Endothelial cell (in vitro differentiated cells): ENCODE data around the gene EME2. TPM values are rescaled to one million over a fixed set of nuclear protein-coding genes. Genes with fewer than 3 reads are reported as not detected.
A peak's percentile ranks its signal among the peaks of the same experiment; 100 is the strongest.
"Not testable (repeated sequence)": the region's sequence is repeated elsewhere in the genome, so short reads cannot be mapped to it uniquely, and the experiment has no call there.

Experiments
- DNase-seq: peaks from one replicate; pipeline ENCODE4 v3.0.0; 2021; ENCODE audit warnings: low spot score
- H3K27ac Mint-ChIP-seq: one replicate; pipeline ENCODE4 v1.8.0; 2021; ENCODE audit warnings: mixed read lengths, inconsistent platforms; ENCODE audit not compliant: unreplicated experiment
- H3K27me3 Mint-ChIP-seq: one replicate; pipeline ENCODE4 v1.8.0; 2021; ENCODE audit warnings: mild to moderate bottlenecking, moderate library complexity, mixed read lengths, inconsistent platforms; ENCODE audit not compliant: unreplicated experiment
- H3K36me3 Mint-ChIP-seq: one replicate; pipeline ENCODE4 v1.8.0; 2021; ENCODE audit warnings: mild to moderate bottlenecking, low read depth, mixed read lengths, inconsistent platforms; ENCODE audit not compliant: unreplicated experiment
- H3K4me1 Mint-ChIP-seq: one replicate; pipeline ENCODE4 v1.8.0; 2021; ENCODE audit warnings: mild to moderate bottlenecking, mixed read lengths, inconsistent platforms; ENCODE audit not compliant: unreplicated experiment
- H3K4me3 Mint-ChIP-seq: one replicate; pipeline ENCODE4 v1.8.0; 2021; ENCODE audit warnings: mild to moderate bottlenecking, mixed read lengths, inconsistent platforms; ENCODE audit not compliant: unreplicated experiment
- H3K9me3 Mint-ChIP-seq: one replicate; pipeline ENCODE4 v1.8.0; 2021; ENCODE audit warnings: mixed read lengths, inconsistent platforms; ENCODE audit not compliant: unreplicated experiment
- CTCF ChIP-seq: fragments of 200-600 bp; sonication (generic); IDR thresholded peaks from one replicate; pipeline ENCODE4 v1.5.0; 2021; ENCODE audit warnings: antibody characterized with exemption; ENCODE audit not compliant: unreplicated experiment
- total RNA-seq: library from RNA; stranded (reverse); fragmentation: NEBNext Ultra II Directional; extraction: Animal tissue kit (Norgen Biotek cat#: 25700); gene quantifications from one replicate; pipeline ENCODE4 v1.2.1, GENCODE V29; 2021; ENCODE audit not compliant: unreplicated experiment

The EME2 gene
- total RNA-seq, 1 donor from 2014 or later = 25.4 TPM

DNA sequence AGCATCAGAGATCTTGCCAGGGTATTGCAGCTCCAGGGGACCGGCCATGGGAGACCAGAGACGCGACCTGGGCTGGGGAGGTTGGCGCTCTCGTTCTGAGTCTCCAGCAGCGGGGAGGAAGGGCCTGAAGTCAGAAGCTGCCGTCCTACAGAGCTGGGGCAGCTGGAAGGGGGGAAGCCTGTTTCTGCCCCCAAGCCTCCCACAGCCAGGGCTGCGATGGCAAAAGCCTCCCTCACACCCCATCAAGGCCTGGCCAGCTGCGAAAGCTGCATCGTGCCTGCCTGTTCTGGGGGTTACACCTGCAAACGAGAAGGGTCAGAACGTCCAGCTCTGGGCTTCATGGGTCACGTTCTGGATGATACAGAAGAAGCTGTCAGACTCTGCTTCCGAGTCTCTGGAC lies 40.5 kb upstream of the EME2 start:
- no peaks in the 10 kb centered on the region for H3K9me3 Mint-ChIP-seq
- DNase-seq = no peak

DNA sequence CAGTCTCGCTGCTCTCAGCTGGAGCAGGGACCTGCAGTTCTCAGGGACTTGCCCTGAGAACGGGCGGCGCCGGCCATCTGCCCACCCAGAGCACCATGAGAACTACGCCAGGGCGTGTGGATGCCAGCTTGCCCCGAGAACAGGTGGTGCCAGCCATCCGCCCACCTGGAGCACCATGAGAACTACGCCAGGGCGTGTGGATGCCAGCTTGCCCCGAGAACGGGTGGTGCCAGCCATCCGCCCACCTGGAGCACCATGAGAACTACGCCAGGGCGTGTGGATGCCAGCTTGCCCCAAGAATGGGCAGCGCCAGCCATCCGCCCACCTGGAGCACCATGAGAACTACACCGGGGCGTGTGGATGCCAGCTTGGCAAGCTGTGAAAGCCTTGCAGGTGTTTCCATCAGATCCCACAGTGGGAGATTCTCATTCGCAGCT lies 40.0 kb upstream of the EME2 start:
- not testable (repeated sequence) for DNase-seq, H3K27me3 Mint-ChIP-seq, H3K27ac Mint-ChIP-seq, H3K9me3 Mint-ChIP-seq, H3K4me1 Mint-ChIP-seq
- Mint-ChIP-seq H3K36me3 (peaks cover 22% of the 10 kb centered on the region), H3K4me3 (peak overlapping the region; percentile 47)

More for the DNA sequence above, 40.5 kb upstream of the EME2 start:
- Mint-ChIP-seq H3K27ac (no peak overlapping the region), H3K4me1 (peaks cover 5% of the 10 kb centered on the region), H3K4me3 (no peak overlapping the region), H3K27me3 (peaks cover 7% of the 10 kb centered on the region), H3K36me3 (peaks cover 27% of the 10 kb centered on the region)
- no peak for TF ChIP-seq CTCF

DNA sequence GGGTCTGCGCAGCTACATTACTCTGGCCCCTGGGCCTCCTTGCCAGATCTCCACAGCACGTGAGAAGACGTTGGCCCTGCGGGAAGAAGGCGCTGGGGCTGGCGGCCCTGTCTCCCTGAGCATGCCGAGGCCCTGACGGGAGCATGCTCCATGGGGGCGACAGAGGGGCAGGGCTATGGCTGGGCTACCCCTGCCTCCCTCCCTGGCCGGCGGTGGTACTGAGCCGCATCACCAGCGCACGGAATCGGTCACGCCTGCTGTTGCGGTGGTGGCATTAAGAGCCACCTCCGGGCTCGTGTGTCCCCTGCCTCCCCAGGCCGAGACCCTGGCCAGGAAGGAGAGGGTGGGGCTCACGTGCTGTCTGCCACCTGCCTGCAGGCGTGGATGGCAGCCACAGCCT lies 38.5 kb upstream of the EME2 start:
- Mint-ChIP-seq H3K9me3 (no peaks in the 10 kb centered on the region), H3K4me1 (peaks cover 5% of the 10 kb centered on the region), H3K4me3 (no peak overlapping the region), H3K27ac (no peak overlapping the region), H3K27me3 (peaks cover 7% of the 10 kb centered on the region), H3K36me3 (peaks cover 11% of the 10 kb centered on the region)
- DNase-seq = no peak
- no peak for TF ChIP-seq CTCF

- peaks cover 7% of the 10 kb centered on the region for H3K27me3 Mint-ChIP-seq
- H3K27ac Mint-ChIP-seq = no peak overlapping the region
- peaks cover 9% of the 10 kb centered on the region for H3K36me3 Mint-ChIP-seq
- TF ChIP-seq CTCF = no peak
- peak overlapping the region; percentile 83 for H3K4me3 Mint-ChIP-seq
- no peak for DNase-seq
- H3K4me1 Mint-ChIP-seq = peaks cover 5% of the 10 kb centered on the region
- no peaks in the 10 kb centered on the region for H3K9me3 Mint-ChIP-seq
Observed at GRCh38 chr16:1734816-1735215, 37.8 kb upstream of the EME2 start.

- peaks cover 8% of the 10 kb centered on the region for H3K36me3 Mint-ChIP-seq
- peaks cover 2% of the 10 kb centered on the region for H3K27me3 Mint-ChIP-seq
- H3K4me1 Mint-ChIP-seq = peaks cover 2% of the 10 kb centered on the region
- DNase-seq = no peak
- H3K9me3 Mint-ChIP-seq = no peaks in the 10 kb centered on the region
- H3K4me3 Mint-ChIP-seq = no peak overlapping the region
- TF ChIP-seq CTCF = no peak
- no peak overlapping the region for H3K27ac Mint-ChIP-seq
Observed at GRCh38 chr16:1740234-1740633, 32.4 kb upstream of the EME2 start.
